ENCODE measurements around the gene CTSG. TPM values are rescaled to one million over a fixed set of nuclear protein-coding genes. Genes with fewer than 3 reads are reported as not detected.
"Not testable (repeated sequence)": the region's sequence is repeated elsewhere in the genome, so short reads cannot be mapped to it uniquely, and the experiment has no call there.

The CTSG gene
- total RNA-seq, 1 donor from 2014 or later = 6.3 TPM

GRCh38 chr14:24563505-24563904, 12.5 kb downstream of the CTSG start:
- ATAC-seq = no peak
- intact Hi-C loops (cut with DNase I) = no loop called here

GRCh38 chr14:24556756-24557155, 19.3 kb downstream of the CTSG start:
- ATAC-seq (no peak), DNase-seq (ENCODE audit: low spot score) (no peak)
- intact Hi-C loops (cut with DNase I) = no loop called here

More at GRCh38 chr14:24563505-24563904, 12.5 kb downstream of the CTSG start:
- DNase-seq (ENCODE audit: low spot score) = no peak

GRCh38 chr14:24549064-24549463, 27.0 kb downstream of the CTSG start:
- DNase-seq (ENCODE audit: low spot score); intact Hi-C loops (cut with DNase I); ATAC-seq: not testable (repeated sequence)

GRCh38 chr14:24542346-24542936, 33.6 kb downstream of the CTSG start:
- no peak for ATAC-seq
- intact Hi-C loops (cut with DNase I) = no loop called here
- no peak for DNase-seq (ENCODE audit: low spot score)

GRCh38 chr14:24535737-24536136, 40.3 kb downstream of the CTSG start:
- no peak for ATAC-seq
- DNase-seq (ENCODE audit: low spot score) = no peak
- intact Hi-C loops (cut with DNase I) = no loop called here

GRCh38 chr14:24534286-24534685, 41.8 kb downstream of the CTSG start:
- DNase-seq (ENCODE audit: low spot score) (no peak), ATAC-seq (no peak)
- intact Hi-C loops (cut with DNase I) = no loop called here

GRCh38 chr14:24525877-24526620, 50.0 kb downstream of the CTSG start:
- ATAC-seq; intact Hi-C loops (cut with DNase I): not testable (repeated sequence)

More at GRCh38 chr14:24525877-24526620, 50.0 kb downstream of the CTSG start:
- not testable (repeated sequence) for DNase-seq (ENCODE audit: low spot score)

Other genes starting within 250 kb of the CTSG start
- 68.1 TPM for gene ADCY4, start 241.2 kb downstream of the CTSG start, total RNA-seq
- gene RIPK3, start 236.3 kb downstream of the CTSG start, total RNA-seq = 8.9 TPM
- 78.9 TPM for gene NFATC4, start 208.1 kb downstream of the CTSG start, total RNA-seq
- gene NYNRIN, start 177.2 kb downstream of the CTSG start, total RNA-seq = 20.0 TPM
- 7.0 TPM for gene CBLN3, start 146.6 kb downstream of the CTSG start, total RNA-seq
- 73.4 TPM for gene KHNYN, start 146.3 kb downstream of the CTSG start, total RNA-seq
- 43.9 TPM for gene SDR39U1, start 133.5 kb downstream of the CTSG start, total RNA-seq
- 2.3 TPM for gene CMA1, start 68.0 kb downstream of the CTSG start, total RNA-seq
- 1.6 TPM for gene GZMH, start 33.4 kb upstream of the CTSG start, total RNA-seq
- gene GZMB, start 57.9 kb upstream of the CTSG start, total RNA-seq = 3.1 TPM